HS-27A (cell line): ENCODE results near the gene PRRC2A.
"Not testable (repeated sequence)": the region's sequence is repeated elsewhere in the genome, so short reads cannot be mapped to it uniquely, and the experiment has no call there.

Source experiments
- DNase-seq: peaks from one replicate; pipeline ENCODE4 v3.0.0-alpha.2; 2012; ENCODE audit warnings: low read depth, missing footprints

The PRRC2A gene

DNA sequence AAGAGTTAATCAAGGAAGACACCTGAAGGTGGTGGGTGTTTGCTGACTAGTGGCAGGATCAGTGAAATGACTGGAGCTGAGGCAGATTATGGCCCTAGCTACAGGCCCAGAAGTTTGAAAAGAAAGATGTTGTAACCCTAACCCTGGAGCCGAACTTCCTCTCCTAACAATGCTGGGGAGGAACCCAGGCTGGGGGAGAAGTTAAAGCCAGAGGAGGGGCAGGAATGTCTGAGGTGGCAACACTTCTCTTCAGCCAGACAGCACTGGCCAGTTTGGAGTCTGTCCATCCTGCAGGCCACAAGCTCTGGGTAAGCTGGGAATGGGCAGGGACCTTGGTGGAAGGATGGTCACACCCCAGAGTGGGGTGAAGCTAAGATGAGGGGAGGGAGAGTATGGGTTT is 34.5 kb upstream of the PRRC2A start, which contains the start of gene LST1:
Gene LST1 (plus strand): TSS at position 270 of the 400 bp plus-strand sequence. CDS start 1,023 bp downstream, outside the sequence.
- DNase-seq, result no peak

DNA sequence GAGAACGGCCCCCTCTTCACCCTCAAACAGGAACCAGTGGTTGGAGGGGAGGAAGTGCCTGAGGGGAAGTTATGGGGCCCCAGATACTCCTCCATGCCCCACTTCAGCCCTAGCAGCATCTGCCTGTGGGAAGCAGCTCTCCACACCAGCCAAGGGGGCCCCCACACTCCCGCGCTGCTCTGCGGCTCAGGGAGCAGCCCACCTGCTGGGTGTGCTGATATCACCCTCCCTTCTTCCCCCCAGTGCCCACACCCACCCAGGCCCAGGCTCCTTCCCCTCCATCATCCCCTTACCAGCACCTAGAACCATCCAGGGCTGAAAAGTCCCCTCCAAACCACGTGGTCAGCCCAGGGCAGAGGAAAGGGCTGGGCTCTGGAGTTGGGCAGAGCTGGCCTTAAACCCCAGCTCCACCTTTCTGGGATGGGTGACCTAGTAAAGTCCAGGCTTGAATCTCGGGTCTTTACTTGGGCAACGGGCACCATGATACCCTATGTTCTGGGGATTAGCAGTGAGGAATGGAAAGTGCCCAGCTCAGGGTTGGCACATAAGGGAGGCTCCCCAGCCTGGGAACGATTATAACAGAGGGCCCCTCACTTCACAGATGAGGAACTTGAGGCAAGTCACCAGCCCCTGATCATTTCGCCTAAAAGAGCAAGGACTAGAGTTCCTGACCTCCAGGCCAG is 33.8 kb upstream of the PRRC2A start:
- DNase-seq, result no peak

DNA sequence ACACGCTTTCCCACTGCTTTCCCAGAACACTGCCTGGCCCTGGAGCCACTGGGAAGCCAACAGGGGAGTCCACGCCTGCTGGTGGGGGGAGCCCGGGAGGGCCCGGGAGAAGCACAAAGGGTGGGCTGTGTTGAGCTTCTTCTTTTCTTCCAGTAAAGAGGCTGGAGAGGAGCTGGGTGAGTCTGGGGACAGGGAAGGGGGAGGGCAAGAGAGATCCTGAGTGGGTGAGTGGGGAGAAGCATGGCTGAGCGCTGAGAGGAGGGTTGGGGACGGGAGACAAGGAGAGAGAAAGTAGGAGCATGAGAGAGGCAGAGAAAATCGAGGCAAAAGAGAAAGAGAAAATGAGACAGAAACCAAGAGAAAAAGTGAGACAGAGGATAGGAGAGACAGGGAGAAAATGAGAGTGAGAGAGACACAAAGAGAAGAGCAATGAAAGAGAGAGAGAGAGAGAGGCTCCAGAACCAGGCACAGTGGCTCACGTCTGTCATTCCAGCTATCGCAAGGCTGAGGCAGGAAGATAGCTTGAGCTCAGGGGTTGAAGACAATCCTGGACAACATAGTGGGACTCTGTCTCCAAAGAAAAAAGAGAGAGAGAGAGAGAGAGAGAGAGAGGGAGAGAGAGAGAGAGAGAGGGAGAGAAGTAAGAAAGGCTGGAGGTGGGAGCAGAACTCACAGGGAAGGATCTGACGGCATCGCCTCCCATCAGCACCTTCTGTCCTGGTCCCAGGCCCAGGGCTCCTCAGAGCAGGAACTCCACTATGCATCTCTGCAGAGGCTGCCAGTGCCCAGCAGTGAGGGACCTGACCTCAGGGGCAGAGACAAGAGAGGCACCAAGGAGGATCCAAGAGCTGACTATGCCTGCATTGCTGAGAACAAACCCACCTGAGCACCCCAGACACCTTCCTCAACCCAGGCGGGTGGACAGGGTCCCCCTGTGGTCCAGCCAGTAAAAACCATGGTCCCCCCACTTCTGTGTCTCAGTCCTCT is 32.4 kb upstream of the PRRC2A start:
- no peak for DNase-seq

DNA sequence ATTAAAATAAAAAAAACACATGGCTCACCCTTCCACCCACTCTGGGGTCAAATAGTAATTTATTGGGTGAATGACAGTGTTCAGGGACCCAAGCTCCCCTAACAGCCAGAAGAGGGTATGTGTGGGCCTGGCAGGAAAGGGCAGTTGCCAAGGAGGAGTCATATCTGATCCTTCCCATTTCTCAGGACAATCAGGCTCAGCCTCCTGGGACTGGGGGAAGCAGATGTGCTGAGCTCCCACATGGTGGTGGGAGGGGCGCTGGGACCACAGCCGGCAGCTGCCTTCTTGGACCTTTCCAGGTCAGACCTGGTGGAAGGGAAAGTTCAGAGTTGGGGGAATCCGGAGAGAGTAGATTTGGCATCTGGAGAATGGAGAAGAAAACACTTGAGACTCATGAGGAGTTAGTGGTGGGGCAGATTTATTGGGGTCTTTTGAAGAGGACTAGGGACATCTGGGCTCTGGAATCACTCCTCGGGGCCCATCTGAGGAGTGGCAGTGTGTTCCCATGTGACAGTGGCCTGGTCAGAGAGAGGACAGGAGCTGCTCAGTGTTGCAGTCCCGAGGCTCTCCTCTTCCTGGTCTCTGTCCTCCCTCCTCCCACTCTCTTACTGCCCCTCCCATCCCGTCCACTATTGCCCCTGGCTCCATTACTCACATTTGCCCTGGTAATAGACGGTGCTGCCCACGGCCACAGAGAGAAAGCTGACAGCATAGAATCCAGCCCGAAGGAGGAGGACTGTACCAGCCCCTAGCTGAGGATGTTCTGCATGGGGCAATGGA is 31.5 kb upstream of the PRRC2A start:
- DNase-seq, result no peak

DNA sequence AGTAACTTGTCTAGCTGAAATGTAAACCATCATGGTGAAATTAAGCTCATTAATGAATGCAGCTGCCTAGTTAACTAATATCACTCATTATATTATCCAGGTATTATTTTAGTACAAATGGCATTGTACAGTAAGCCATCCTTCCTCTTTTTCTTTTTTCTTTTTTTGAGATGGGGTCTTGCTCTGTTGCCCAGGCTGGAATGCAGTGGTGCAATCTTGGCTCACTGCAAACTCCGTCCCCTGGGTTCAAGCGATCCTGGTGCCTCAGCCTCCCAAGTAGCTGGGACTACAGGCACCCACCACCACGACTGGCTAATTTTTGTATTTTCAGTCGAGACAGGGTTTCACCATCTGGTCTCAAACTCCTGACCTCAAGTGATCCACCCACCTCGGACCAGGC is 29.8 kb upstream of the PRRC2A start:
- DNase-seq, result not testable (repeated sequence)

DNA sequence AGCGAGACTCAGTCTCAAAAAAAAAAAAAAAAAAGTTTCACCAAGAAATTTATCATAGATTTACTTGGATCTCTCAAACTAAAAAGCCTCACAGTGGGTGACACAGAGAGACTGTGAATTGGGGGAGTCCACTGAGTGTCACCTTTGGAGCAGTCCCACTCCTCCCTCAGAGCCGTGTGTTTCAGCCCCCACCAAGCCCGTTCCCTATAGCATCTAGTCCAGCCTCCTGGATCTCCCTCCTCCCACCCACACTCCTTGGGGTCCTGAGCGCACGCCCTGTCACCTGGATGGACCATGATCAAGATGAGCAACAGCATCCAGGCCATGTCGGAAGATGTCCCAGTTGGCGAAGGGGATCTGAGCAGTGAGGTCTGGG is 28.1 kb upstream of the PRRC2A start:
- no peak for DNase-seq

DNA sequence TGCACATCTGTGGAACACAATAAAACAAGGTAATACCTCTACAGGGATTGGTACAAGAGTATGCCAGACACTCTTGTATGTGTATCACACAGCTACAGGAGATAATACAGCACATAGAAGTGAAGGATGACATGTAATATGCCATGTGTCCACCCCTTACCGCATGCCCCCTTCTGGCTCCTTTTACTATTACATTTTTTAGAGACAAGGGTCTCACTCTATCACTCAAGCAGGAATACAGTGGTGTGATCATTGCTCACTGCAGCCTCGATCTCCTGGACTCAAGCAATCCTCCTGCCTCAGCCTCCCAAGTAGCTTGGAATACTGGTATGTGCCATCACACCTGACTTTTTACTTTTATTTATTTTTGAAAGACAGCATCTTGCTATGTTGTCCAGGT is 23.5 kb upstream of the PRRC2A start:
- no peak for DNase-seq

DNA sequence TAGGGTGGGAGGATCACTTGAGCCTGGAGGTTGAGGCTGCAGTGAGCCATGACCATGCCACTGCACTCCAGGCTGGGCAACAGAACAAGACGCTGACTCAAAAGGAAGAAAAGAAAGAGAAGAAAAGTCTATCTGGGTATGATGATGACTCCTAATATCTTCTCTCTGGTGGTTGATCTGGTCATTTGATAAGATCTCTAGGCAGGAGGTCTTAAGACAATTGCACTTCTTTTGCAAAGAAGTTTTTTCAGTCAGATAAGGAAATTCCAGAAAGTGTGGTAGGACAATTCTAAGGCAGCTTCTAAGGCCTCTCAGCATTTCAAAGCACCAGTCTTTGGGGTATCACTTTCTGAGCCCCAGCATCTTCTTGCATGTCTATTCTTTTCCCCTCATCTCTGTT is 13.2 kb upstream of the PRRC2A start:
- DNase-seq, result no peak

DNA sequence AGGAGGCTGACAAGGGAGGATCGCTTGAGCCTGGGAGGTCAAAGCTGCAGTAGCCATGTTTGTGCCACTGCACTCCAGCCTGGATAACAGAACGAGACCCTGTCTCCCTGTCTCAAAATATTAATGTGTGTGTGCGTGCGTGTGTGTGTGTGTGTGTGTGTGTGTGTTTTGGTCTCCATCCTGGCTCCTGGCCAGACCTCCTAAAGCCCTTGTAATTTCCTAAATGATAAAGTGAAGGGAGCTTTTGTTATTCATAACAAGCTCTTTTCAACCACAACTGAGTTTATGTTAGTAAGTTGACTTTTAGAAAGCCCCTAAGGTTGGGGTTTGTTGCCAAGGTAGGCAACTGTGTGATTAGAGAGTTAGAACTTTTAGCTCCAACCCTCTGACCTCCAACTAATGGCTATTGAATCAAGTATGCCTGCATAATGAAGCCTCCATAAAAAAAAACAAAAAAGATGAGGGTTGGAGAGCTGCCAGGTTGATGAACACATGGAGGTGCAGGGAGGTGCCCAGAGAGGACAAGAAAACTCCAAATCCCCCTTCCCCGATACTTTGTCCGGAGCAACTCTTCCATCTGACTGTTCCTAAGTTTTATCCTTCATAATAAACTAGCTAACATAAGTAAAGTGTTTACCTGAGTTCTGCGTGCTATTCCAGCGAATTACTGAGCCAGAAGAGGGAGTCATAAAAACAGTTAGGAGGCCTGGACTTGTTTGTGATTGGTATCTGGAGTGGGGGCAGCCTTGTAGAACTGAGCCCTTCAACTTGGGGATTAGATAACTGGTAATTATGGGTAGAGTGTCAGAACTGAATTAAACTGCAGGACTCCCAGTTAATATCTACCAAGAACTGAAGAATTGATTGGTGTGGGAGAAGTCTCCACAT is 10.8 kb upstream of the PRRC2A start:
- DNase-seq, result no peak

DNA sequence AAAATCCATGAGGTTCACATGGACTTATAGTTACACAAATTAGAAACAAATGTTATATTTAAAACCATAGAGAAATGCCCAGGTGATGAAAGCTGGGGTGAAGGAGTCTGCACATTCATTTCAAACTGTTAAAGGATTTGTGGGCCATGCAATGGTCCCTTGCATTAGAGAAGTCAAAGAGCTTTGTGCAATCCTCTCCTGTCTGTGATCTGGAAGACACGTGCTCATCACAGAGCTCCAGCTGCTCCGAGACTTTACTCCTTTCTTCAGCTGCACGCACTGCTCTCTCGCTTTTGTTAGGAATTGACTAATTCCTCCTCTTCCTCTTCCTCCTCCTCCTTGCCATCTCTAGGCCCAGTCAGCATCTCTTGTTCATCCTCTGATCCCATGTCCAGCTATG is 9.5 kb upstream of the PRRC2A start:
- no peak for DNase-seq

DNA sequence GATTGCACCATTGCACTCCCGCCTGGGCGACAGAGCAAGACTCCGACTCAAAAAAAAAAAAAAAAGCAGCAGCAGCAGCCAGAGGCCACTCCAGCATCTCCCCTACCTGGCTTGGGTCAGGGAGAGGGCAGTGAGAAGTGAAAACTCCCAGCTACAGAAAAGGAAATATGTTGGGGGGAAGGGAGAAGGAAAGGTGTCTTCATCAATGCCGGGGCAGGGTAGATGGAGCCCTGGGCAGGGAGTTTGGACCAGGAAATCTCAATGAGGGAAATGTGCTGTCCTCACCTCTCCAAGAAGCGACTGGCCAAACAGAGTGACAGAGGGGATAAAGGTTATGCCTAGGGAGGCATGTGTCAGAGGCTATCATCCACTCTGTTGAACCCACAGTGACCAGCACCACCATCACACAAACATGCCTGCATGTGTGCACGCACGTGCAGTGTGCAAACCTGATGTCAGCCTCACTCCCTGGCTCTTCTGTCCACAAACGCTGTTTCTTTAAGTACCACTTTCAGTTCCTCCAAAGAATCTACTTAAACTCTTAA is 6.4 kb upstream of the PRRC2A start:
- DNase-seq, result no peak

DNA sequence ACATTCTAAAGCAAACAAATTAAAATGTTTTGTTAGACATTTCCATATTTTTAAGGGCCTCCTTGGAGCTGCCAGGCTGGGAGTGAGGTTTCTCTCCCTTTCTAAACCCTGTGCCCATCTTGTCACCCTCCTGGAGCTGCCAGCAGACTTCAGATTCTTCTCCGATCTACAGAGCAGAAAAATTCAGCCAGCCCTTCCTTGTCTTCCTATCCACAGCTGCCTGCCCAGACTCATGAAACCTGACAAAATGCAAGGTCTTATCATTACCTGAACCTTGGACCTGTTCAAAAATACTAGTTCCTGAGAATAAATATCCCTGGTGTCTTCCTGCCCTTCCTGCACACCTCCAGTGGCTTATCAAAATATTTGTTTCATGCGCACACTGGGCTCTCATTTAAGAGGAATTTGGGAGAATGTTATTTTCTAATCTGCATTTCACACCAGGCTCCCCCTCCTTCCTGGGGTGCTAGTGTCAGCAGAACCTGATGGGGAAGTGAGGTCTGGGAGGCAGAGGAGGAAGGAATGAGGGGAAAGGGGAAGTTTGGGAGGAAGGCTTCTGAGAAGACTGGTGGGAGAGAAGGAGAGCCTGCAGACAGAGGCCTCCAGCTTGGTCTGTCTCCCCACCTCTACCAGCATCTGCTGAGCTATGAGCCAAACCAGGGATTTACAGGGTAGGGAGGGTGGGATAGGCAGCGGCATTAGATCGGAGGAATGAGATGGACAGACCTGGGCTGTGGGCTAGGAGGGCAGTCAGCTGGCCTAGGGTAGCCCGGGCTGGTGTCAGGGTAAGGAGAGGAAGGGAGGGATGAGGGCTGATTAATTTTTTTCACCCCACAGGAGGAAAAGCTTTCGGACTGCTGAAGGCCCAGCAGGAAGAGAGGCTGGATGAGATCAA is 5.6 kb upstream of the PRRC2A start, which contains the start of gene AIF1:
Gene AIF1 (plus strand): TSS at position 551 of the 895 bp plus-strand sequence. CDS start 96 bp downstream, at position 647.
- no peak for DNase-seq

DNA sequence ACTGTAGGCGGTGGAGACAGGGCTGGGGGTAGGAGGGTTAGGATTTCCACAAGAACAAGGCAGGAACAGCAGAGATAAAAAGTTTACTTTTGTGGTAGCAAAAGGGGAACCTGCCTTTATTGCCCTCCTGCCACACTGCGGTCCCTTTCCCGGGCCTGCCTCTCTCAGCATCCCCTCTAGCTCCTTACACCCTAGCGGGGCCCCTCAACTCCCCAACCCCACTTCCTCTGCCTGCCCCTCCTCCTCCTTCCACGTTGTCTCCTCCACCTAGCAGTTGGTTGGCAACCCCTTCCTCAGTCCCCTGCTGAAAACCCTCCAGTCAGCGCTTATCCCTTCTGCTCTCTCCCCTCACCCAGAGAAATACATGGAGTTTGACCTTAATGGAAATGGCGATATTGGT is 4.8 kb upstream of the PRRC2A start:
- no peak for DNase-seq

DNA sequence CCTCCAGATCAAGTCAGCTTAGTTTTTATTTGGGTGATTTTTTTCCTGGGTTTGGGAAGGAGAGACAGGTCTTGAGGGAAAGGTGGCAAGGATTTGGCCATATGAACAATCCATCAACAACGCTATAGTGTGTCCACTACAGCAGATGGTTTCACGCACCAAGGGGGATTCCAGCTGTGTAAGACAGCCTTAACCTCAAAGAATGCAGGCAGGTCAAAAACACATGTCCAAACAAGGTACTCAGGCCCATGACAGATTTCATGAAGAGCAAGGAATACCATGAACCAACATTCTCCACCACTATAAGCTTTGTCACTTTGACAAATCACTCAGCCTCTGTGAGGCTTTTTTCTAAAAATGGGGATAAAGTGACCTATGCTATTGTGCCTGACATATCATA is 3.5 kb upstream of the PRRC2A start:
- no peak for DNase-seq

DNA sequence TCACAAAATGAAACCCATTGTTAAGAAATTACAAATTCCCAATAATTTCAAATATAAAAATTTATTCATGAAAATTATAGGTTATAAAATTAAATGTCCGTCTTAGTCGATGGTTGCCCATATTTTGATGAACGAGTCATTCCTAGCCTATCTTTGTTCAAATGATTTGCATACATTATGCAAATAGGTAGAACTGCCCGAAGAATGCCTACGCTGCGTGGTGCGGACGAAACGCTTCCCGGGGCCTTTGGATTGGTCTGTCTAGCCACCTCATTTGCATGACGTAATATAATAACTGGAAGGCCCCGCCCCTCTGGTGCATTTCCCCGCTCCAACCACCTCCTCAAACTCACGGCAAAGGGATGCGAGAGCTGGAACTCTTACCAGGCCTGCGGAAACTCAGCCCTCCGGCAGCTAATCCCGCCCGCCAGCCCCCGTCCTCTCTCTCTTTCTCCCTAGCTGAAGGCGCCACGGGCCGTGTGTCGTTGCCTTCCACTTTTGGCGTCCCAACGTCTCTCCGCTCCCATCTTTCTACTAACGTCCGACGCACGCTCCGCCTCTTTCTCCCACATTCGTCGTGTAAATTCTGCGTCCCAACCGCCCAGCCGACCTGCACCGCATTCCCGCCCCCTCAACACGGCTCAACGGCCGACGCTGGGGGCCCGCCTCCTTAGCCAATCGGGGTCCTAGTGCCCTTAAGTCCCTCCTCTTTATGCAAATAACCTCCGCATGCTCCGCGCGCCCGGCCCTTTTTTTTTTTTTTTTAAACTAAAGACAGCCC is 520 bp upstream of the PRRC2A start:
- peak; percentile 98 for DNase-seq

DNA sequence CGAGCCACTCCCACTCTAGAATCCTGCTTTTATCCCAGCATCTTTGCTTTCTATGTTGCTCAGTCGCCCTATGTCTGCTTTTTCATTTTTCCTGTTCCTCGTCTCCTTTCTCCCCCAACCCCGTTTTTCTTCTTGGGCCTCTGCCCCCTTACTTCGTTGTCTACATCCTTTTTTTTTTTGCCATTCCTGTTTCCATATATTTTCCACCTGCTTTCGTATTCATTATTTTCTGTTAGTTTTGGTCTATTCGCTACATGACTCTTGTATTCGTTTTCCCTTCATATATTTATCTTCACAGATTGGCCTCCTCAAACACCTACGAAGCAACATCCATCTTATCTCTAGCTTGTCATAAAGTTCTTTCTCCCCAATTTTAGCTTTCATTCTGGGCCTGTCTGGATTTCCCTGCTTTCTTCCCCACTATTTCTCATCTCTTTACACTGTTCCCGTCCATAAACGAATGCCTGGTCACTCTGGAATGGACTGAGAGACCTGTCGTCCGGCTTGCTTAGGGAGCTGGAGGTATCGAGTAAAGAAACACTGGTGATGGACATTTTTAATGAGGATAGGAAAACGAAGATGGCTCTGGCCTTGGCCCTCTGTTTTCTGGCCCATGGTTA is 915 bp downstream of the PRRC2A start:
- DNase-seq, result no peak

DNA sequence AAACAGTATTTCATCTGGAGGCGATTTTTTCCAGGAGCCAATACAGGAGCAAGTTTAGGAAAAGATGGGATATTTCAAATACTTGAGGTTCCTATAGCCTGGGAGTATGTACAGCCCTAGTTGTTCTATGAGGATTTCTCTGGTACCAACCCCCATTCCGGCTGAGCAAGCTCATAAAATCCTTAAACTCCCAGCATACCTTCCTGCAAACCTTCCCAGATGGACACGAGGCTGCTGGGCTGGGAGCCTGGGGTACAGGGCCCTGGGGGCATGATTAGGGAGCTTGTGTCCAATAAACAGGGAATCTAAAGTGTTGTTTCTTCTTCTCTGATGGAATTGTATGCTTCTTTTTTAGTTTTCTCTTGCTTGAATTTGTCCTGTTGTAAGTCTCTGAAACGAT is 1.5 kb downstream of the PRRC2A start:
- no peak for DNase-seq

DNA sequence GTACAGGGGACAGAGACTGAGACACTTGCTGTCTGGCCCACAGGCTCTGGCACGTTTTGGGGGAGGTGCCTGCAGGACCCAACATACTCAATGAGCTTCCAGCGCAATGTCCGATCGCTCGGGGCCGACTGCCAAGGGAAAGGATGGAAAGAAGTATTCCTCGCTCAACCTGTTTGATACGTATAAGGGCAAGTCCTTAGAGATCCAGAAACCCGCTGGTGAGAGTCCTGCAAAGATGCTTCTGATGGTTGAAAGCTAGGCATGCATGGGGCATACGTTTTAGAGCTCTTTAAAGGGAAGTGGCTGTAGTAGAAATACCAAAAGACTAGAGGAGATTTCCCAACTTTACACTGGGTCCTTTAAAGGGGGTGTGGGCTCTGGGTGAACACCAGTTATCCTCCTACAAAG is 2.2 kb downstream of the PRRC2A start:
- DNase-seq, result no peak

DNA sequence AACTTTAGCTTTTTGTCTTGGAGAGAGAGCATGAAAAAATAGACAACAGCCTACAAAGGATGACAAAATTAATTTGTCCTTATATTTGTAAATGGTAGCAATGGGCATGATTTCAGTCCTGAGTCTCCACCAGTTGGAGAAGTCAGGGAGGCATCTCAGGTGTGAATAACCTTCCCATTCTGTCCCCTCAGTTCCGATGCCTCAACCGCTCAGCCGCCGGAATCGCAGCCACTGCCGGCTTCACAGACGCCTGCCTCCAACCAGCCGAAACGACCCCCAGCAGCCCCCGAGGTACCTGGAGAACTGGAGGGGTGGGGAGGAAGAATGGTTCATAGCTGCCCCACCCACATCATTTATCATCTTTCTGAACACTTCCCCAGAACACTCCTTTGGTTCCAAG is 3.6 kb downstream of the PRRC2A start:
- no peak for DNase-seq
